OCI-LY7 (cell line): Measurements from ENCODE around the gene TPPP3. TPM values are rescaled to one million over a fixed set of nuclear protein-coding genes. Genes with fewer than 3 reads are reported as not detected.

ENCODE experiments used
- Bru-seq: library from RNA; stranded (reverse); fragments of 400-500 nt; gene quantifications from one replicate; lab custom pipeline; 2021; lab: Mats Ljungman, UMichigan
- BruChase-seq, 2 experiments: library from RNA; stranded (reverse); fragments of 400-500 nt; gene quantifications; one replicate each; lab custom pipeline; 2021; lab: Mats Ljungman, UMichigan
- BruUV-seq: library from RNA; stranded (reverse); fragments of 400-500 nt; replicated peaks from 2 replicates; lab custom pipeline; 2021; lab: Mats Ljungman, UMichigan
- CTCF ChIA-PET: fragments of 300-600 bp; sonication (Branson Sonifier 250); formaldehyde crosslinking; loops from one replicate; lab custom pipeline; 2022; ENCODE audit warnings: antibody characterized with exemption; ENCODE audit not compliant: unreplicated experiment; lab: Charles Lee
- POLR2A ChIA-PET: fragments of 300-600 bp; sonication (Branson Sonifier 250); formaldehyde crosslinking; loops from one replicate; lab custom pipeline; 2022; ENCODE audit warnings: antibody characterized with exemption; lab: Charles Lee
- DNase-seq: peaks from one replicate; pipeline ENCODE4 v3.0.0-alpha.2; 2015; ENCODE audit warnings: low spot score
- H2AFZ ChIP-seq: fragments of 200-600 bp; sonication (generic), shearing (Covaris generic); 2 replicates; pipeline ENCODE4 v1.6.1; 2014; ENCODE audit warnings: mild to moderate bottlenecking, antibody characterized with exemption, low read length, moderate library complexity
- H3K27ac ChIP-seq: fragments of 200-600 bp; sonication (generic); 2 replicates; pipeline ENCODE4 v1.5.1; 2014; ENCODE audit warnings: mixed run types, low read depth, mild to moderate bottlenecking, moderate library complexity, low read length, inconsistent platforms; ENCODE audit not compliant: poor library complexity, severe bottlenecking
- H3K36me3 ChIP-seq: fragments of 200-600 bp; sonication (generic); 2 replicates; pipeline ENCODE4 v1.6.1; 2014; ENCODE audit warnings: mild to moderate bottlenecking, antibody characterized with exemption, low read length, moderate library complexity, mixed read lengths; ENCODE audit not compliant: insufficient read depth
- H3K4me1 ChIP-seq: fragments of 200-600 bp; sonication (generic); 2 replicates; pipeline ENCODE4 v1.5.1; 2014; ENCODE audit warnings: mild to moderate bottlenecking, low read length; ENCODE audit not compliant: insufficient read depth, poor library complexity, severe bottlenecking
- H3K4me2 ChIP-seq: fragments of 200-600 bp; sonication (generic); 2 replicates; pipeline ENCODE4 v1.6.1; 2014; ENCODE audit warnings: mild to moderate bottlenecking, low read length
- H3K4me3 ChIP-seq: fragments of 200-600 bp; sonication (generic); 2 replicates; pipeline ENCODE4 v1.5.1; 2014; ENCODE audit warnings: mild to moderate bottlenecking, low read depth, low read length; ENCODE audit not compliant: poor library complexity, severe bottlenecking
- H3K79me2 ChIP-seq: fragments of 200-600 bp; sonication (generic); 2 replicates; pipeline ENCODE4 v1.6.1; 2016; ENCODE audit warnings: low read depth, mild to moderate bottlenecking, low read length, moderate library complexity, mixed read lengths; ENCODE audit not compliant: insufficient read depth
- H3K9me2 ChIP-seq: fragments of 200-600 bp; sonication (generic); 2 replicates; pipeline ENCODE4 v1.6.1; 2016; ENCODE audit warnings: mild to moderate bottlenecking, low read length, mixed read lengths; ENCODE audit not compliant: insufficient read depth
- H3K9me3 ChIP-seq: fragments of 200-600 bp; sonication (generic); 2 replicates; pipeline ENCODE4 v1.6.1; 2014; ENCODE audit warnings: mild to moderate bottlenecking, mixed run types, low read length, mixed read lengths
- H4K20me1 ChIP-seq: fragments of 200-600 bp; sonication (generic); 2 replicates; pipeline ENCODE4 v1.6.1; 2014; ENCODE audit warnings: mild to moderate bottlenecking, antibody characterized with exemption, low read length, moderate library complexity, mixed read lengths; ENCODE audit not compliant: insufficient read depth
- CTCF ChIP-seq: fragments of 200-600 bp; sonication (generic); conservative IDR thresholded peaks from 2 replicates; pipeline ENCODE4 v1.5.1; 2014; ENCODE audit warnings: mild to moderate bottlenecking, antibody characterized with exemption, low read length, moderate library complexity, mixed read lengths
- EZH2phosphoT487 ChIP-seq: fragments of 200-600 bp; sonication (generic); IDR thresholded peaks from 2 replicates; pipeline ENCODE4 v1.6.1; 2018; ENCODE audit warnings: low read depth, borderline replicate concordance, mild to moderate bottlenecking, mixed run types, antibody characterized with exemption, low read length, moderate library complexity, mixed read lengths
- intact Hi-C: fragments of 100-400 bp; cut with micrococcal nuclease; formaldehyde crosslinking; loops from one replicate; pipeline ENCODE4 v1.10.0; 2022; ENCODE audit not compliant: unreplicated experiment
- long read RNA-seq: library from polyadenylated mRNA; stranded (forward); transcript quantifications from one replicate; pipeline ENCODE4 v2.0.0, GENCODE V29; 2022
- total RNA-seq, 2 experiments: library from RNA; depleted of rRNA in 1 of 2; stranded (reverse); fragments of >200 nt in 1 of 2; shearing (Covaris generic) in 1 of 2; gene quantifications; 2 replicates each; pipeline ENCODE4 v1.2.3, GENCODE V29; 2014 to 2022

TPPP3 gene
- total RNA-seq (2014; rRNA removed; shearing (Covaris generic)) (not detected in 2 replicates), total RNA-seq (2022) (not detected in 2 replicates), Bru-seq, nascent RNA (not detected), BruChase-seq, experiment 1, labeled RNA remaining after a 6-hour chase (not detected), BruChase-seq, experiment 2, labeled RNA remaining after a 2-hour chase (not detected)
- long read RNA-seq, result 0 reads

- BruUV-seq, result no TSS peak
- no peak for DNase-seq
- H4K20me1 ChIP-seq, result no peaks in the 10 kb centered on the region
- H3K4me1 ChIP-seq, result no peaks in the 10 kb centered on the region
- H2AFZ ChIP-seq, result no peak within 1 kb of the TSS
- no peak for TF ChIP-seq CTCF
- TF ChIP-seq EZH2phosphoT487, result no peak
- ChIA-PET POLR2A (interaction anchor here (0.6 kb wide), 1 partner anchor 111 kb away, joined by 3 read pairs; no protein-coding TSS in a partner anchor), CTCF (no interaction called here)
- H3K4me3 ChIP-seq, result no peak within 1 kb of the TSS
- no peaks in the 10 kb centered on the region for H3K9me2 ChIP-seq
- H3K79me2 ChIP-seq, result no peaks in the 10 kb centered on the region
- no peak within 1 kb of the TSS for H3K27ac ChIP-seq
- no peaks in the 10 kb centered on the region for H3K36me3 ChIP-seq
- H3K9me3 ChIP-seq, result no peaks in the 10 kb centered on the region
- intact Hi-C loops, result no loop called here
- no peak within 1 kb of the TSS for H3K4me2 ChIP-seq
Measured at GRCh38 chr16:67393111-67393787, at the start of gene TPPP3. Gene TPPP3, minus strand, starts transcription at chr16:67393498. Its CDS starts 2,387 bp downstream, at chr16:67391111.

- Histone ChIP-seq H3K4me2 (no peak overlapping the region), H3K9me2 (no peaks in the 10 kb centered on the region), H2AFZ (no peak overlapping the region), H4K20me1 (no peaks in the 10 kb centered on the region), H3K4me3 (no peak overlapping the region), H3K4me1 (no peaks in the 10 kb centered on the region), H3K9me3 (no peaks in the 10 kb centered on the region), H3K79me2 (no peaks in the 10 kb centered on the region), H3K27ac (no peak overlapping the region), H3K36me3 (peaks cover 10% of the 10 kb centered on the region; the same call in 1 of the 2 replicates)
- POLR2A ChIA-PET, result interaction anchor here (0.5 kb wide), 1 partner anchor 325 kb away, joined by 4 read pairs; no protein-coding TSS in a partner anchor
- TF ChIP-seq EZH2phosphoT487 (no peak), CTCF (no peak)
- no peak for DNase-seq
- no TSS peak for BruUV-seq
- CTCF ChIA-PET, result no interaction called here
- intact Hi-C loops, result no loop called here
Measured at GRCh38 chr16:67442581-67443255, 49.4 kb upstream of the TPPP3 start.
